Epithelial cell of prostate (primary cell): Measurements from ENCODE around the gene KYAT1.

Experiments
- DNase-seq: peaks from one replicate; pipeline ENCODE4 v3.0.0-alpha.2; 2011; ENCODE audit warnings: low read depth, low spot score
- H3K27ac ChIP-seq: fragments of 450-650 bp; 2 replicates; pipeline ENCODE4 v1.5.1; 2017; ENCODE audit warnings: mild to moderate bottlenecking

Gene KYAT1

DNA sequence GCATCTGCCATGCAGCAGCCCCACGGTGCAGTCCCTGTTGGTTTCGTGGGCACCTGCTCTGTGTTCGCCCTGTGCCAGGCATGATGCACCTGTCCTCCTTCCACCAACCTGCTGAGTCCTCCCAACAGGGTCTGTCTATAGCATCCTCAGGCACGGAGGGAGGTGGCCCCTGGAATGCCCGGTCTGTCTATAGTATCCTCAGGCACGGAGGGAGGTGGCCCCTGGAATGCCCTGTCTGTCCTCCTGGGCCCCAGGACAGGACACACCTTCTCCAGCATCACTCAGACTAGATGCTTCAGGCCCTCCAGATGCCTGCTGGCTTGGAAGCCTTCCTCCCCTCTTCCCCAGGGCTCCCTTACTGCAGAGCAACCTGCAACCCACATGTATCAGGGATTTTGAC lies 29.2 kb upstream of the KYAT1 start:
- DNase-seq = no peak
- H3K27ac ChIP-seq = peak overlapping the region; percentile 100

DNA sequence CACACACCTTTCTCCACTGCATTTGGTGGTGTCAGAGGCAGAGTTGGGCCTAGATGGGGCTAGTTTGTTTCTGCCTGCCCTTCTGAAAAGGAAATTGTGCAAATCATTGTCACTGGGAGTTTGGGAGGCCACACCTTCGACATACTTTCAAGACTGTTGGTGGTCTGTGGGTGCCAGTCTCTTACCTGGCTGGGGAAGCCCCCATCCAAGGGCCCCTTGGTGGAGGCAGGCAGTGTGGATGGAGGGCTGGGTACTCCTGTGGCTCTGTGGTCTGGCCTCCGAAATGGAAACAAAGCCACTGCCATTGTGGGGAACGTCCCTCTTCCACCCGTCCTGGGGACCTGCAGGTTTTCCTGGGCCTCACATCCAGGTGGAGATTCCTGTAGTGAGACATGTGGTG lies 28.1 kb upstream of the KYAT1 start:
- DNase-seq = no peak
- H3K27ac ChIP-seq = peak overlapping the region; percentile 100

DNA sequence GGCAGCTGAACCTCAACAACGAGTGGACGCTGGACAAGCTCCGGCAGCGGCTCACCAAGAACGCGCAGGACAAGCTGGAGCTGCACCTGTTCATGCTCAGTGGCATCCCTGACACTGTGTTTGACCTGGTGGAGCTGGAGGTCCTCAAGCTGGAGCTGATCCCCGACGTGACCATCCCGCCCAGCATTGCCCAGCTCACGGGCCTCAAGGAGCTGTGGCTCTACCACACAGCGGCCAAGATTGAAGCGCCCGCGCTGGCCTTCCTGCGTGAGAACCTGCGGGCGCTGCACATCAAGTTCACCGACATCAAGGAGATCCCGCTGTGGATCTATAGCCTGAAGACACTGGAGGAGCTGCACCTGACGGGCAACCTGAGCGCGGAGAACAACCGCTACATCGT lies 26.6 kb upstream of the KYAT1 start:
- DNase-seq = no peak
- peak overlapping the region; percentile 100 for H3K27ac ChIP-seq

DNA sequence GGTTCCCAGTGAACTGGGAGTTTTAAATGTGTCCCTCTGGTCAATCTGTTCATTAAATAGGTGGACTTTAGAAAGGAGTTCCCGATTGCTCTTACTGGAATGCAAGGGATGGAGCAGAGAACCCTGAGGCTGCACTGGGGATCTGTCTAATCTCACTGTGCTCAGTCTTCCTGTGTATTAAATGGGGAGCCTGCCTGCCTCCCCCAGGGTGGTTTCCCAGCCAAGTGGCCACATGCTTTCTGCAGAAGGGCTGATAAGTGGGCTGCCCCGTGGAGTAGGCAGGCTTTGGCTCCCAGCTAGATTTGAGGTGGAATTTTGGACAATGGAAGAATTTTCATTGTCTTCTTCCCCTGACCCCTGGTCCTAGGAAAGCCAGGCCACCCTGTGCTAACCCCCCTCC lies 25.0 kb upstream of the KYAT1 start:
- no peak for DNase-seq
- H3K27ac ChIP-seq = peak overlapping the region; percentile 98

DNA sequence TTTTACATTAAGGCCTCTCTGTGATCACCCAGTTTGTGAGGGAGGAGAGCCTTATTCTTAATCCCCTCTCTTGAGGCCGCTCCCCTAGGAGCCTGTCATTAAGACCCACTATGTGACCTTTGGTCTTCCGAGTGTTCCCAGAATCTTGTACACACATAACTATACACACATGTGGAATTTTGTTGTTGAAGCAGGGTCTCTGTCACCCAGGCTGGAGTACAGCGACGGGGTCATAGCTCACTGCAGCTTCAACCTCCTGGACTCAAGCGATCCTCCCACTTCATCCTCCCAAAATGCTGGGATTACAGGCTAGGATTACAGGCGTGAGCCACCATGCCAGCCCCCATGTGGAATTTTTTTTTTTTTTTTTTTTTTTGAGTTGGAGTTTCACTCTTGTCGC lies 24.2 kb upstream of the KYAT1 start:
- no peak for DNase-seq
- peak overlapping the region; percentile 98 for H3K27ac ChIP-seq

DNA sequence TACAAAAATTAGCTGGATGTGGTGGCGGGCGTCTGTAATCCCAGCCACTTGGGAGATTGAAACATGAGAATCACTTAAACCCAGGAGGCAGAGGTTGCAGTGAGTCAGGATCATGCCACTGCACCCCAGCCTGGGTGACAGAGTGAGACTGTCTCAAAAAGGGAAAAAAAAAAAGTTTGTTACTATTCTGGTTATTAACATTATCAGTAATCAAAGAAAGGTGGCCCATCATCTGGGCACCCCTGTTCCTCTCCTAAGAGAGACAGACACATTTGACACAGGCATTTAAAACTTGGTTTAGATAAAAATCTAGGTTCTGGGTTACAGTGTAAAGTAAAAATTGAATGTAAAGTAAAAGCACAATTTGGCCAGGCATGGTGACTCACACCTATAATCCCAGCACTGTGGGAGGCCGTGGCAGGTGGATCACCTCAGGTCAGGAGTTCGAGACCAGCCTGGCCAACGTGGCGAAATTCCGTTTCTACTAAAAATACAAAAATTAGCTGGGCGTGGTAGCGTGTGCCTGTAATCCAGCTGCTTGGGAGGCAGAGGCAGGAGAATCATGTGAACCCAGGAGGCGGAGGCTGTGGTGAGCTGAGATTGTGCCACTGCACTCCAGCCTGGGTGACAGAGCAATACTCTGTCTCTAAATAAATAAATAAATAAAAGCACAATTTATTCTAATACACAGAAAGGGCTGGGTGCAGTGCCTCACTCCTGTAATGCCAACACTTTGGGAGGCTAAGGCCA lies 22.3 kb upstream of the KYAT1 start:
- no peak for DNase-seq
- peak overlapping the region; percentile 98 for H3K27ac ChIP-seq

DNA sequence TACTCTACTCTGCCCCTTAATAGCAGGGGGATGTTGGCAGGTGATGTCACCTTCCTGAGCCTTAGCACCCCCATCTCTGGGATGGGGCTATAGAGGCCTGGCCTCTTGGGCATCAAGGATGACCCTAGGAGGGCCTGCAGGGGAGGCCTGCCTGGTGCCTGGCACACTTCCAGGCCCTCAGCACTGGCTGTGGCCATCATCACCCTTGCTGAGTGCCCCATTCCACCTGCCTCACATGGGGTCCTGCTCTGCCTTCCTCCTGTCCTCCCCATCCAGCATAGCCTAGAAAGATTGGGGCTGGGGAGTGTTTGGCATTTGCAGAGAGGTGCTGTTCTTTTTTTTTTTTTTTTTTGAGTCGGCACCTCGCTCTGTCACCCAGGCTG lies 21.3 kb upstream of the KYAT1 start:
- H3K27ac ChIP-seq = peak overlapping the region; percentile 98
- DNase-seq = no peak

DNA sequence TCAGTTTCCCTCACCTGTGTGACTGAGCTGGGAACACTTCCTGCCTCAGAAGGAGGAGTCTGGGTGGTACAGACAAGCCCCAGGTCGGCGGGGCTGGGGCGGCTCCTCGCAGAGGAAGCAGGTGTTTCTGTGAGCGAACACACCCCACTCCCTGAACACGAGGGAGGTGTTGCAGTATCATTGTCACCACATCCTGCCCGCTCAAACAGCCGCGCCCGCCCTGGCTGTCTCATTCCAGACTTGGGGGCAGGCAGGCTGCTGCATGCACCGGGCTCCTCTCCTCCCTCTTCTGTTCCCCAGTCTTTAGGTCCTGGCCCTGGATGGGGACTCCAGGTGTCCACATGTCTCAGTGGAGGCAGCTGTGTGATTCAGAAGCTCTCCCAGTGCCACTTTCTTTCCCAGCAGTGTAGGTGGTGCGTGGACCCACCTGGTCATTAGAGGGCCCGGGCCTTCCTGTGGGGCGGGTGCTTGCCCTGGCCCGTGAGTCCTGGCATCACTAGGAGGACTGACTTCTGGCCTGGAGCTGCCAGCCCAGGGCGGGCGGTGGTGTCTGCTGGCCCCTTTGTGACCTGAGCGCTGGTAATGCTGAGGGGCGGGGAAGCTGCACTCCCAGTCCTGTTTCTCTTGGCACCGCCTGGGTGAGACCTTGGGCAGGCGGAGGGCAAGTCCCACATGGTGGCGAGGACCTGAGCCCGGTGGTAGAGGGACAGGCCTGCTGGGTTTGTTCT lies 20.8 kb upstream of the KYAT1 start:
- peak; percentile 76 for DNase-seq
- peak overlapping the region; percentile 98 for H3K27ac ChIP-seq

DNA sequence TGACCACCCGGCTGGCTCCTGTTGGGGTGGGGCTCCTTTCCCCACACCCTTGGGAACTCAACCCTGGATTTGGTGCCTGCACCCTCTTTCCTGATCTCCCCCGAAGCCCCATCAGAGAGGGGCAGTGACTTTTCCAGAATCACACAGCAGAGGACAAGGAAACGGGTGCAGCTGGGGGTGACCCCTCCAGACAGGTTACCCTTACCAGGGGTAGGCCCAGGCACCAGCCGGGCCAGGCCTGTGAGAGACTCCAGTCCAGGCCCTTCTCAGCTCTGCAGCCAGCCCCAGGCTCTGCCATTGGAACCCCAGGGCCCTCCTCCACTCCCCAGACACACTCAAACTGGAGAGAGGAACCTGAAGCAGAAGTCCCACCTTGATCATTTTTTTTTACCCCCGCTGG lies 20.1 kb upstream of the KYAT1 start:
- peak overlapping the region; percentile 98 for H3K27ac ChIP-seq
- DNase-seq = no peak

DNA sequence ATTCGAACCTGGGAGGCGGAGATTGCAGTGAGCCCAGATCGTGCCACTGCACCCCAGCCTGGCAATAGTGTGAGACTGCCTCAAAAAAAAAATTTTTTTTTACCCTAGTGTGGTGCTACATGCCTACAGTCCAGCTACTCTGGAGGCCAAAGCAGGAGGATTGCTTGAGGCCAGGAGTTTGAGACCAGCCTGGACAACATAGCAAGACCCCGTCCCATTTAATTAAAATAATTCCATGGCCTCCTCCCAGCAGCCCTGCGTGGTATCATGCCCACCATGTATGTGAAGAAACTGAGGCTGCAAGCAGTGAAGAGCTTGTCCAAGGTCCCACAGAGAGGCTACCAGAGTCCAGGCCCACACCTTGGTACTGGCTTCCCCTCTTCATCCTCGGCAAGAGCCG lies 19.6 kb upstream of the KYAT1 start:
- DNase-seq = no peak
- peak overlapping the region; percentile 98 for H3K27ac ChIP-seq

DNA sequence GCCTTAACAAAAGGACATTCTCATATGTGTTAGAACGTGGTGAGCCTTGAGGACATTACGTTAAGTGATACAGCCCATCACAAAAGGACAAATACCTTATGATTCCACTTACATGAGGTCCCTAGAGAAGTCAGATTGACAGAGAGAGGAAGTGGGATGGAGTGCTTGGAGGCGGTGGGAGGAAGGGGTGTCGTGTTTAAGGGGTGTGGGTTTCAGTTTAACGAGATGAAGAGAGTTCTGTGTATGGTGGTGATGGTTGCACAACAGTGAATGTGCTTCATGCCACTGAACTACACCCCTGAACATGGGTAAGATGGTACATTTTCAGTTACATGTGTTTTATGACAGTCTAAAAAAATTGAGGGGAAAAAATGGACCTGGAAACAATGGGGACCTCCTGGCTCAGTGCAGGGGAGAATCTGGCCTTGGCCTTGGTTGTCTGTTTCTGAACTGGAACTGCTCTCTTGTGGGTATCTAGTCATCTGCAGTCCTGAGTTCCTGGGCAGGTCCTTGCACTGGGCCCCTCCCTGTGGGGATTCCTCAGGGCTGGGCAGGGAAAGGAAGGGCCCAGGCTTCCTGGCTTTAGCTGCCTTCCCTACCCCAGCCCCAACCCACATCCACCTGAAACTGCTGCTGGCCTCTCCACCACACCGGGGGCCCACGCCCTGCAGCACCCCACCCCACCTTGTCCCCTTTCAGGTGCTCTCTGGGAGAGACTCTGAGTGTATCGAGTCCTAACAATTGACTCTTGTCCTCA lies 18.0 kb upstream of the KYAT1 start:
- peak; percentile 53 for DNase-seq
- H3K27ac ChIP-seq = peak overlapping the region; percentile 98

DNA sequence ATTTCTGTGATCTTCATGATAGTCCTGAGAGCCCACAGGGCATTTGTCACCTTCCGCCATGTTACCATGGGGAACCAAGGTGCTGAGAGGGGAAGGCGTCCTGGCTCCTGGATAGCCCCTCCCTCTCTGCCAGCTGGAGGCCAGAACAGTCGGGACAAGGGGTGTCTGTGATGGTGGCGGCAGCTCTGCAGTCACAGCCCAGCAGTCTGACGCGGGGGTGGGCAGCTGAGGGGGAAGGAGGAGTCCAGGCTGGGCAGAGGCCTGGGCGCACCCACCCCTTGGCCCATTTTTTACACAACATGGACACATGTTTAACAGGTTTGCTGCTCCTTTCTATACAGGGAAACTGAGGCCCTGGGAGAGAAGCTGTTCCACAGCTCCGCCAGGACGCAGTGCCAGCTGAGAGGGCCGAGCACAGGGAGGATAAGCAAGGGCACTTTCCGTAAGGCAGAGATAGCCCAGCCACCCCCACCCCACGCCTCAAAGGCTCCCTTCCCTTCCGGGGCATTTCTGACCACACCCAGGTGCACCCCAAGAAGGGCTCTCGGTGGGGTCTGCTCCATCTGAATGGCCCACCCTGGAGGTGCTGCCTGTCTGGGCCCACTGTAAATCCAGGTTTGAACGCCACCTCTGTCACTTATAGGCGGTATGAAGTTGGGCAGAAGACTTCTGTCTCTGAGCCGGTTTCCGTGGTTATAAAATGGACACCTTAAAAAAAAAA lies 17.3 kb upstream of the KYAT1 start:
- peak overlapping the region; percentile 98 for H3K27ac ChIP-seq
- no peak for DNase-seq

DNA sequence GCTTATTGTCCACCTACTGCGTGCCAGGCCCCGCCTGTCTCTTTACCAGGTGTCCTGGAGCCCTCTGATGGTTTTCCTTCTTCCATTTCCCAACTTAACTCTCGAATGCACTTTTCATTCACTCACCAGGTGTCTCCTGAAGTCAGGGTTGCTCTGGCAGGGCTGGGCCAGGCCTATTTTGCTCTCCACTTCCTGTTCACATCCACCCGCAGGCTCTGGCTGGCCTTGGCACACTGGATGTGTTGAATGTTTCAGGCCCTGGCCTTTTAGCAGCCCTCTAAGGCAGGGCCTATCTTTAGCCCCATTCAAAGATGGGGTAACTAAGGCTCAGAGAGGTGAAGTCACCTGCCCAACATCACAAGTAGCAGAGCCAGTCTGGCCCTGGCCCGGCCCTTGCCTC lies 16.6 kb upstream of the KYAT1 start:
- no peak for DNase-seq
- peak overlapping the region; percentile 98 for H3K27ac ChIP-seq

DNA sequence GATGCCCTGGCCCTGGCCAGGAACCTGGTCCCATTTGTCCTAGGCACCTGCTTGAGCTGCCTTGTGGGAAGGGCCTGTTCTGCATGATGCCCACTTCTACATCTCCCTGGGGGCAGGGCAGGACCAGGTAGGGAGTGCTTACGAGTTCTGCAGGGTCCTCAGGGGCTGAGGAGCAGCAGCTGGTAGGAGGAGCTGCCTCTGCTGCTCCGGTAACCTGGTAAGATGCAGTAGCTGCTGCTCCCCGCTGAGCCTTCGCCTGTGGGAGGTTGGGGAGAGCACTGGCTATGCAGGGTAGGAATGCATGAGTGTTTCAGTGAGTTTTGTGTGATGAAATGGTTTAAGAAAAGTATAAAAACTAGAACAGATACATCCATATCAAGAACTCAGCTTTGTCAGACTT lies 13.8 kb upstream of the KYAT1 start:
- peak overlapping the region; percentile 98 for H3K27ac ChIP-seq
- DNase-seq = no peak

DNA sequence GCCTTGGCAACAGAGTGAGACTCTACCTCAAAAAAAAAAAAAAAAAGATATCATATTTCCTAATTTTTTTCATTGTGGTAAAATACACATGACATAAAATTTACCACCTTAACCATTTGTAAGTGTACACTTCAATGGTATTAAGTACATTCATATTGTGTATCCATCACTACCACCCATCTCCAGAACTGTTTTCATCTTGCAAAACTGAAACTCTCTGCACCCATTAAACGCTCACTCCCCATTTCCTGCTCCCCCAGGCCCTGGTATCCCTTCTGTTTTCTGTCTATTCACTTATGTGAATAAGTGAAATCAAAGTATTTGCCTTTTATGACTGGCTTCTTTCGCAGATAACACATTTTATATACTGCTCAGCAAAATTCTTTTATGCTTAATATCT lies 13.0 kb upstream of the KYAT1 start:
- no peak for DNase-seq
- H3K27ac ChIP-seq = peak overlapping the region; percentile 98

DNA sequence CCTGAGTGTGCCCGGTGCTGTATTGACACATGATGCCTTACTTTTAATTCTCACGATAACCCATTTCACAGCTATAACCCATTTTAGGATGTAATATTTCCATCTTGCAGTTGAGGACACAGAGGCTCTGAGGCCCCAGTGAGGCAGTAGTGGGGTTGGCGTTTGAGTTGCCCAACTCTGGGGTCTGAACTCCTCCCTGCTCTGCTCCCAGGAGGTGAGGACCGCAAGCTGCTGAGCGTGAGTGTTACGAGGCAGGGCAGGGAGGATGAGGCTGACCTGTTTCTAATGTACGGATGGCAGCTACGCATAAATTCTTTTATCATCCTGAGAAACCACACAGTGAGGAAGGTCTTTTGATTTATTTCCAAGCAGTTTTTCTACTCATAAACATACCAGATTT lies 11.6 kb upstream of the KYAT1 start:
- no peak for DNase-seq
- H3K27ac ChIP-seq = peak overlapping the region; percentile 98

DNA sequence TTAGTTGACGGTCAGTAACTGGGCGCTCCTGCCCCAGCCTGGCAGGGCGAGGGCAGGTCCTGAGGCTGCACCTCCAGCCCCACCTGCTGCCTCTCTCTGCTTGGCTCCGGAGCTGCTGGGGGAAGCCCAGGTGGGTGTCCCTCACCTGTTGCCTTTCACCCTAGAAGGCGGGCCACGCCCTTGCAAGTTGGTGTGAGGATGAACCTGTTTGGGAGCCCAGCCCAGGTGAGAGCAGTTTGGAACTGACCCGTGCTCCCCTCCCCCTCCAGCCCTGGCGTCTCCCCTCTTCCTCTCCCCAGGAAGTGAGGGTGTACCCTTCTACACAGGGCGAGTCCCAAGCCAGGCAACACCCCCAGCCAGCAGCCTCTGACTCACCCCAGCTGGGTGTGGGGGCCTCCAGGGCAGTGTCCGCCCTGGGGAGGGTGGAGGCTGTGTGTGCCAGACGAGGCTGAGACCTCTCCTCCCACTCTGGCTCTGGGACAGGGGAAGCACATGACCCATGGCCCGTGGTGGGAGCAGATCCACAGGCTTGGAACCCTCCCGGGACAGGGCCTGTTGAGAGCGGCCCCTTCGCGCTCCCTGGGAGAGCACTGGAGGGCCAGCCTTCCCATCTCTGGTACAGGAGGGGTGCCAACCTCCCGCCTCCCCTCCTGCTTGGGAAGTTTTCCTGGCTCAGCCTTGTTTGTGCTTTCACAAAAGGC lies 10.6 kb upstream of the KYAT1 start:
- H3K27ac ChIP-seq = peak overlapping the region; percentile 98
- peak; percentile 83 for DNase-seq

DNA sequence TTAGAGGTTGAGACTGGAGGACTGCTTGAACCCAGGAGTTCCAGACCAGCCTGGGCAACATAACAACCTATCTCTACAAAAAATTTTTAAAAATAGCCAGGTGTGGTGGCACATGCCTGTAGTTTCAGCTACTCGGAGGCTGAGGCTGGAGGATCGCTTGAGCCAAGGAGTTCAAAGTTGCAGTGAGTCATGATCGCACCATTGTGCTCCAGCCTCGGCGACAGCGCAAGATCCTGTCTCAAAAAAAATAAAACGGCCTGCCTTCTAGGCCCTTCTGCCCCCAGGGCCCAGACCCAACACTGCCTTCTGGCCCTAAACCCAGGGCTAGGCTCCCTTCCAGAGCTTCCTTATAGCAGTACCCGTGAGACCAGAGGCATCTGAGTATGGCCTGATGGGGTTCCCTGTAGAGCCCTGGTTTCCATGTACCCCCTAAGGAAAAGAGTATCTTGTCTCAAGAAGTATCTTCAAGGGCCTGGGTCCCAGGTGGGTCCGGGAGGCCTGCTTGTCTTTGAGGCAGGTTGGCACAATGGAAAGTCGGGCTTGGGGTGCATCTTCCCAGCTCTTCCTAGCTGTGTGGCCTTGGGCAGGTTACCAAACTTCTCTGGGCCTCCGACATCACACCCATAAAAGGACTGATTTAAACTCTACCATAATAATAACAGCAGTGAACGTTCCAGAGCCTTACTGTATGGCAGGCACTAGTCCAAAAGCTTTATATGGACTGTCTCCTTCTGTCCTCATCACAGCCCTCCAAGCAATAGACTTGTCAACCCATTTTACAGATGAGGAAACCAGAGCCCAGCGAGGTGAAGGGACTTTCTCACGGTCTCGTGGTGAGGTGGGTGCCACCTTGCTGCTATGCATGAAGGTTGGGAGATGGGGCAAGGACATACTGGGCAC lies 9.8 kb upstream of the KYAT1 start:
- no peak for DNase-seq
- H3K27ac ChIP-seq = peak overlapping the region; percentile 98

DNA sequence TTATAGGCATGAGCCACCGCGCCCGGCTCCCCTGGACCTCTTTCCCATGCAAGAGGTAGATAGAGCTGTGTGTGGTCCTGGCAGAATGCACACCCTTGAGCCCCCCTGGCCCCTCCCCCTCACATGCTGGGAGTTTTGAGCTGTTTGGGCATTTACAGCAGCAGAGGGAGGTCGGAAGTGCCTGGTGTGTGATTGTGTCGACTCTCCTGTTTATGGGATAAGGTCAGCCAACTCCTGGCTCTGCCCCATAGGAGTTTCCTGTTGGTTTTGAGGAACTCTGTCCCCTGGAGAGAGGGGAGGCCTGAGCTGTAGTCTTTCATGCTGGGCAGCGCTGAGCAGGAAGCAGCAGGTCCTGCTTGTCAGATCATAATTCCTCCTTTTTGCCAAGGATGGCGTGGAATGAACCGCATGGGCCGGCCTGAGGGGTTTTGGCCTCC lies 6.2 kb upstream of the KYAT1 start:
- DNase-seq = no peak
- peak overlapping the region; percentile 98 for H3K27ac ChIP-seq
